GM18502 (cell line): ENCODE measurements around the gene ADPGK.

ENCODE experiments used
- ATAC-seq: cut with Tn5 transposase; IDR thresholded peaks from one replicate; pipeline ENCODE4 v1.9.1; 2021; ENCODE audit warnings: mild to moderate bottlenecking; ENCODE audit not compliant: unreplicated experiment, poor library complexity

ADPGK gene

DNA sequence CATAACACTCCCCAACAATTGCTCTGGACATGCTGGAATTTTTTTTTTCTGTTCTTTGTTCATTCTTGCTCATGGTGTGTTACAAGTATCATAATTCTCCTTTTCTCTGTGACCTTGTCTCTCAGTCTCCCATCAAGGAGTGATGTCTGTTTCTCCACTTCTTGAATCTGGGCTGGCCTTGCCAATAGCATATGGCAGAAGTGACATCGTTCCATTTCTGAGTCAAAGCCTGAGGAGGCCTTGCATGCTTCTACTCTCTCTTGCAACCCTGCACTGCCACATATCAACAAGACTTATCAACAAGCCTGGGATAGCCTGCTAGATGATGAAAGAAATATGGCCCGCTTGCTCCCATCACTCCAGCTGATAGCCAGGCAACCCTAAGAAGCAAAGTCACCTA is 8.9 kb upstream of the ADPGK start:
- ATAC-seq, result no peak

DNA sequence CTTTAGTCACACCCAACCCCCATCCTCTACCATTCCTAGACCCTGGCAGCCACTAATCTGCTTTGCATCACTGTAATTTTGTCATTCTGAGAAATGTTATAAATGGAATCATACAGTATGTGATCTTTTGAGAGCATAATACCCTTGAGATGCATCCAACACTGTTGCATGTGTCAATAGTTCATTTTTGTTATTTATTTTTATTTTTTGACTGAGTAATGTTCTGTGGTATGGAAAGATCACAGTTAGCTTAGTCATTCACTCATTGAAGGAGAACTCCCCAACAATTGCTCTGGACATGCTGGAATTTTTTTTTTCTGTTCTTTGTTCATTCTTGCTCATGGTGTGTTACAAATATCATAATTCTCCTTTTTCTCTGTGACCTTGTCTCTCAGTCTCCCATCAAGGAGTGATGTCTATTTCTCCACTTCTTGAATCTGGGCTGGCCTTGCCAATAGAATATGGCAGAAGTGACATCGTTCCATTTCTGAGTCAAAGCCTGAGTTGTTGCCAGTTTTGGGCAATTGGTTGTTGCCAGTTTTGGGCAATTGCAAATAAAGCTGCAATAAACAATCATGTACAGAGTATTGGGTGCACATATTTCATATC is 6.8 kb upstream of the ADPGK start:
- ATAC-seq, result no peak

DNA sequence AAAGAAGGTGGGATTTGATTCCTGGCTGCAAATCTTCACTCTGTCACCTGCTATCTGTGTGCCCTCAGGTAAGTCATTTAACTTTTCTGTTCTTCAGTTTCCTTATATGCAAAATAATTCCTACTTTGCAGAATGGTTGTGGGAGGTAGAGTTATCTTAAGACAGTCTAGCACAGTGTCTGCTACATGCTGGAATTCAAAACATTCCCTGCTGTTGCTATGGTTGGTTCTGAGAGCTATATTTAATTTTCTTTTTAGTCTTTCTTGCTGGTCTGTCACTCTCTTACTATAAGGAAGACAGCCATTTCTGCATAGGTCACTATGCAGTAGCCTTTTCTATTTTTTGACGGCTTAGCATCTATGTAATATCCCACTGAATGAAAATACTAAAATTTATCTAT is 4.0 kb upstream of the ADPGK start:
- no peak for ATAC-seq

DNA sequence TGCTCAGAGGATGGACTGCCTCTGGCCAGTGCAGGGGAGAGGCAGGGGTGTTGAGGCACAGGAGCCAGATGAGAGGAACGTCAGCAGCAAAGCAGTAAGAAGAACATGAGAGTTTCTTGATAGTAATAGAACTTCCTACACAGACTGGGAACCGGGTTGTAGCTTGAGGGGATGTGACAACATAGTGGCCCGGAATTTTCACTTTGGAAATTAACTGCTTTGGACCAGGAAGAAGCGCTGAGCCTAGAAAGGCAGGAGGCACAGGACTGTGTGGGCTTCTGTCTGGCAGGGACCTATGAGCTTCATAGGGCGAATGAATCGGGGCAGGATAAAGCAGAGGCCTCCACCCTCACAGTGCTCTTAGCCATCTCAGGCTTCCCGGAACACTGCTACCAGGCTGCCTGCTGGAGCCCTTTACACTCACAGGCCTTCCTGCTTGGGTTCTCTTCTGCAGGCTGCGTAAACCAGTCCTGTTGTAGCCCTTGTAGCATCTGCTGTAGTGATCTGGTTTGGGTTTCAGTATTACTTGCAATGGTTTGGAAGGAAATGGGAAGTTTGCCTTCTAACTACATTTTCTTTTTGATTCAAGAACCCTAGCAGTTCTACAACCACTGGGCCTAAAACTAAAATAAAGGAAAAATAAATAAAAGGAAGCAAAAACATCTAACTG is 3.3 kb upstream of the ADPGK start:
- no peak for ATAC-seq

- no peak for ATAC-seq
These were observed 2.7 kb upstream of the ADPGK start for GRCh38 chr15:72786242-72786641.

- ATAC-seq, result no peak
These were observed 2.3 kb upstream of the ADPGK start for GRCh38 chr15:72785841-72786240.

- no peak for ATAC-seq
These were observed 1.9 kb upstream of the ADPGK start for GRCh38 chr15:72785432-72785831.

DNA sequence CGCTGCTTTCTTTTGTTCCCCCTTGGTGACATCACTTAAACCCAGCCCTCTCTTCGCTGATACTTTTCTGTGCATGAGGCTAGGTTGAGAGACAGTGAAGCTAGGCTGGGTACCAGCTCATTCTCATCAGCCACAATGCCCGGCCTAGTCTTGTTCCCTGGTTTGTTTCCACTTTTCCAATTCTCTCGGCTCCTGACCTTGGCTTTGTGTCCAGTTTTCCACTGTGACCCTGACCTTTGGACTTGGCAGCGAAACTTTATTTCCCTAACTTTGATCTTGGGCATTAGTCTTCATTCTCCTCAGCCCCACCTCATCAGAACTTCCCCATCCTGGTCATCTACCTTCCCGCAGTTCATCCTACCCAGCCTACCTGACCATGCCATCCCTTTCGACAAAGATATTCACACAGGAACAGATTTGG is 908 bp upstream of the ADPGK start:
- ATAC-seq, result no peak

DNA sequence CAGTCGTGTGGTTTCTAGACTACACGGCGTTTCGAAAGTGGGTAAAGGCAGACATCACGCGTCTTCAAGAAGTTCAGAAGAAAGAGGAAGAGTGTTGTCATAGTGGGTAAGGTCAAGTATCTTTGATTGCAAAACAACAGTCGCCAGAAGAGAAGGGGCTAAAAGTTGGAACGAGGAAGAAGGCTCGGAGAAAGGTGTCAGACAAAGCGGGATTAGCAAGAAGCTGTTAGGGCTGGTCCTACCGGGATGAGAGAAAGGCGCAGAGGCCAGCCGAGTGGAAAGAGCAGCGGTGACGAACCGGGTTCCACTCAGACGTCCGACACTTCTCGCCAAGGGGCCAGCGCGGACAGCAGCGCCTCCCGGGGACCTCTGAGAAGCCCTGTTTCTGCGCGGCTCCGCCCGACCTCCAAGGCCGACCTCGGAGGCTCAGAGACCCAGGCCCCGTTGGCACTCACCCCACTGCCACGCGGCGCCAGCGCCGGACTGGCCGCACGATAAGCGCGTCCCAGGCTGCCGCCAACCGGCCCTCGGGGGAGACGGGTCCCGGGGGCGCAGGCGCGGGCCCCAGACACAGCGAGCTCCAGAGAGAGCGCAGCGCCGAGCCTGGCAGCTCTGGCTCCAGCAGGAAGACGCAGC is 436 bp downstream of the ADPGK start:
- ATAC-seq, result peak; percentile 39

- no peak for ATAC-seq
These were observed 1.1 kb downstream of the ADPGK start for GRCh38 chr15:72782274-72783003.

GRCh38 chr15:72781631-72782030 is 1.9 kb downstream of the ADPGK start:
- no peak for ATAC-seq

DNA sequence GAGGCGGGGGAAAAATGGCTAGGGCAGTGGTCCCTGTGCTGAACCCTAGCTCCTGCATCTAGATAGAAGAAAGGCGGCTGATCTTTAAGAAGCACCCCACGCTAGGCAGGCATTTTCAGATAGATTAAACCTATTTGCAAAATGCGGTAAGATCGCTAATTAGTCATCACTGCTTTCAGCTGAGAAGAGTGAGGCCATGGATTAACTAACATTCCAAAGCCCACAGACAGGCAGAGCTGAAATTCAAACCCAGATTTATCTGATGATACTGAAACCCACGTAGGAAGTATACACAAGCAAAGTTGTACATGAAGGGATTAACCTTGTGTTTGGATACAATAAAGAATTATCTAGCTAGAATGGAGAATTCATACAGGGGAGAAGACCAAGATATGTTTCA is 4.8 kb downstream of the ADPGK start:
- ATAC-seq, result no peak

DNA sequence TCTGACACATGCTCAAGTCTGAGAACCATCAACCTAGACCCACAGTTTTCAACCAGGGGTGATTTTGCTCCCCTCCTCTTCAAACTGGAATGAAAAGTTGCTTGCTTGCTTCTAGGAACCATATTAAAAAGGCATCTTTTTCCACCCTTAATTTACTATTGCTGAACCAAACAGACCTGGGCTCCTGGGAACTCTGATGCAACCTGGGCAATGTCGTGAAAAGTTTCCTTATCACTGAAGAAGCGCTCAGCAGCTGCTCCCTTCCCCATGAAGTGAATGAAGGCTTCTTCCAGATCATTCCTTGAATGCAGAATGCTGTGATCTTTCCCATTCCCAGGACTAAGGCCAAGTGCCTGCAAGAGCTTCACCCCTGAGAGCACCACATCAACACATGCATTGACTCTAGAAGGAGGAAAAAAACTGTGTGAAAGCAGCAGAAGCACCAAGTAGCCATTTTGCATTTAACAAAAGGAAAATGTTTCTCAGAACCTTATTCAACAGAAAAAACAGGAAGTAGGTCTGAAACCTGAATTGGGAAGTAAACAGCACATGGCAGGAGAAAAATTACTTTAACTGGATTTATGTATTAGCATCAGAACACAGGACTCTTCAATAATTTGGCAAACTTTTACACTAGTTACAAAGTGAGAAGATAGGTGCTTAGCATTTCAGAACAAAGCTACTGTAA is 8.7 kb downstream of the ADPGK start:
- no peak for ATAC-seq

GRCh38 chr15:72771329-72771725 is 12.2 kb downstream of the ADPGK start:
- no peak for ATAC-seq

GRCh38 chr15:72770673-72771328 is 12.8 kb downstream of the ADPGK start:
- no peak for ATAC-seq

GRCh38 chr15:72766780-72767179 is 16.8 kb downstream of the ADPGK start:
- ATAC-seq, result no peak

- no peak for ATAC-seq
These were observed 17.5 kb downstream of the ADPGK start for GRCh38 chr15:72766025-72766424.

DNA sequence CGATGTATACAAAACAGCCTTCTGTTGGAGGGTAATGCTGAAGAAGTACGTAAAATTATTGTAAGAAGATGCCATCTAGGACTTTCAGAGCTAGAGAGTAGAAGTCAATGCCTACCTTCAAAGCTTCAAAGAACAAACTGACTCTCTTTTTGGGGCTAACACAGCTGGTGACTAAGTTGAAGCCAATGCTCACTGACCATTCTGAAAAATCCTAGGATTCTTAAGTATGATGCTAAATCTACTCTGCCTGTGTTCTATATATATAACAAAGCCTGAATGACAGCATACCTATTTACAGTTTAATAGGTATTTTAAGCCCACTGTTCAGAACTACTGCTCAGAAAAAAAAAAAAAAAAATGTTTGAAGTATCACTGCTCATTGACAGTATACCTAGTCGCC is 18.9 kb downstream of the ADPGK start:
- no peak for ATAC-seq

DNA sequence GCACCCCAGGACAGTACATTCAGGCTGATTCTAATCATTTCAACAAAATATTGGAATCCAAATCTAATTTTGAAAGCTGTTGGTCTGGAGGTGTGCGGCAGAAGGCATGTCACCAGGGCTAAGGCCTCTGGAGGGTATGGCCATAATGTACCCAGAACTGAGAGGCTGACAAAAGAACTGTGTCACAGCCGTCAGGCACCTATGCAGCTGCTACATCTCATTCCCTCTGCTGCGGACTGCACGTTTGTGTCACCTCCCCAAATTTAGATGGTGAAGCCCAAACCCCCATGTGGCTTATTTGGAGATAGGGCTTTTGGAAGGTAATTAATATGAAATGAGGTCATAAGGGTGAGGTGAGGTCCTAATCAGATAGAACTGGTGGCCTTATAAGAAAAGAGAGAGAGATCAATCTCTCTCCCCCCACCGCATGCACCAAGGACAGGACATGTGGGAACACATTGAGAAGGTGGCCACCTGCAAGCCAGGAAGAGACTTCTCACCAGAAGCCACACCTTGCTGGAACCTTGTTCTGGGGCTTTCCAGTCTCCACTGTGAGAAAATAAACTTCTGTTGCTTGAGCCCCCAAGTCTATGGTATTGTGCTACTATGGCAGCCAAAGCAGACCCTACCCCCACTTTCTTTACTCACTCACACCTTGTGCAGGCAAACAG is 22.8 kb downstream of the ADPGK start:
- ATAC-seq, result no peak

- ATAC-seq, result no peak
These were observed 25.4 kb downstream of the ADPGK start for GRCh38 chr15:72758182-72758581.
